Epithelial cell of esophagus (primary cell): ENCODE results near the gene ESYT3.
A peak's percentile ranks its signal among the peaks of the same experiment; 100 is the strongest.
"Not testable (repeated sequence)": the region's sequence is repeated elsewhere in the genome, so short reads cannot be mapped to it uniquely, and the experiment has no call there.

Experiments used
- DNase-seq: peaks from one replicate; pipeline ENCODE4 v3.0.0; 2010; ENCODE audit warnings: low read depth
- H3K4me3 ChIP-seq: 2 replicates; pipeline ENCODE4 v1.5.1; 2011; ENCODE audit warnings: mild to moderate bottlenecking, low read length, control low read depth
- TF ChIP-seq, protein P1 (sequence below): IDR thresholded peaks from 2 replicates; pipeline ENCODE4 v1.5.1; 2011; ENCODE audit warnings: low read depth, mild to moderate bottlenecking, low read length, control low read depth, inconsistent platforms; ENCODE audit not compliant: insufficient read depth; ENCODE audit errors: missing control alignments

ESYT3 gene

DNA sequence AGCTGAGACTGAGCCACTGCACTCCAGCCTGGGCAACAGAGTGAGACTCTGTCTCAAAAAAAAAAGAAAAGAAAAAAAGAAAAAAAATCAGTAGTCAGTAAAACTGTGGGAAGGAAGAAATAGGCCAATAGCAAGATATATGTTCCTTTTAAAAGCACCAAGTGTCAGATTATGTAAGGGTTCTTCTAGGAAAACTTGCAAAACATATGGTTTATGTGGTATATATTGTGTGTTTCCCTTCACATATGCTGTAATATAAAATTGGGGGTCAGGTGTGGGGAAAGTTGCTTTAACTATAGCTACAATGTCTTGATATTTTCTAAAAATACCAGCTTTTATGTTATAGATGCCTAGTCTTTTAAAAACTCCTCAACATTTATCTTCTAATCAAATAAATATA is 64.6 kb downstream of the ESYT3 start:
- DNase-seq = no peak
- TF ChIP-seq, protein P1, sequence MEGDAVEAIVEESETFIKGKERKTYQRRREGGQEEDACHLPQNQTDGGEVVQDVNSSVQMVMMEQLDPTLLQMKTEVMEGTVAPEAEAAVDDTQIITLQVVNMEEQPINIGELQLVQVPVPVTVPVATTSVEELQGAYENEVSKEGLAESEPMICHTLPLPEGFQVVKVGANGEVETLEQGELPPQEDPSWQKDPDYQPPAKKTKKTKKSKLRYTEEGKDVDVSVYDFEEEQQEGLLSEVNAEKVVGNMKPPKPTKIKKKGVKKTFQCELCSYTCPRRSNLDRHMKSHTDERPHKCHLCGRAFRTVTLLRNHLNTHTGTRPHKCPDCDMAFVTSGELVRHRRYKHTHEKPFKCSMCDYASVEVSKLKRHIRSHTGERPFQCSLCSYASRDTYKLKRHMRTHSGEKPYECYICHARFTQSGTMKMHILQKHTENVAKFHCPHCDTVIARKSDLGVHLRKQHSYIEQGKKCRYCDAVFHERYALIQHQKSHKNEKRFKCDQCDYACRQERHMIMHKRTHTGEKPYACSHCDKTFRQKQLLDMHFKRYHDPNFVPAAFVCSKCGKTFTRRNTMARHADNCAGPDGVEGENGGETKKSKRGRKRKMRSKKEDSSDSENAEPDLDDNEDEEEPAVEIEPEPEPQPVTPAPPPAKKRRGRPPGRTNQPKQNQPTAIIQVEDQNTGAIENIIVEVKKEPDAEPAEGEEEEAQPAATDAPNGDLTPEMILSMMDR = no peak
- H3K4me3 ChIP-seq = no peak overlapping the region

DNA sequence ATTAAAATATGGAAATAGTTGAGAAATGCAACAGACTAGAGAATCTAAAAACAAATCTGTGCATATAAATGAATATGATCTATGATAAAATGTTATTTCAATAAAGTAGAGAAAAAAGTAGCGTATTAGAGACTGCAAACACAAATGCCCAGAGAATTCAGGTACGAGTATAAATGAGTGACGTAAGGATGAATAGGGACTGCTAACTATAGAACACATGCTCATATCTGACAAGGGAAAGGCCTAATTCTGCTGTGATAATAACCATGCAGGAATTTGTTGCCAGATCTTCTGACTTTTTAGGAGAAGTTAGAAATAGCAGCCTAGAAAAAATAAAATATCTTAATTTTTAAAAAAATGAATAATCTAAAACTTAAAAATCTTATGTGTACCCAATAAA is 73.1 kb downstream of the ESYT3 start:
- TF ChIP-seq, protein P1 = no peak

DNA sequence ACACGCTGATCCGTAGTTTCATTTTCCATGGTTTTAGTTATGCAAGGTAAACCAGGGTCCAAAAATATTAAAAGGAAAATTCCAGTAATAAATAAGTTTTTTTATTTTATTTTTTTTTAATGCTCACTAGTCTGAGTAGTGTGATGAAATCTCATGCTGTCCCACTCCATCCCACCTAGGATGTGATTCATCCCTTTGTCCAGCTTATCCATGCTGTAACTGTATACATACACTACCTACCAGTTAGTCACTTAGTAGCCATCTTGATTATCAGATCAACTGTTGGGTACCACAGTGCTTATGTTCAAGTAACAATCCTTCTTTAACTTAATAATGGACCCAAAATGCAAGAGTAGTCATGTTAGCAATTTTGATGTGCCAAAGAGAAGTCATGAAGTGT is 75.2 kb downstream of the ESYT3 start:
- peak; percentile 33 for DNase-seq
- TF ChIP-seq, protein P1 = no peak

More for the DNA sequence above, 73.1 kb downstream of the ESYT3 start:
- H3K4me3 ChIP-seq = no peak overlapping the region
- DNase-seq = no peak

DNA sequence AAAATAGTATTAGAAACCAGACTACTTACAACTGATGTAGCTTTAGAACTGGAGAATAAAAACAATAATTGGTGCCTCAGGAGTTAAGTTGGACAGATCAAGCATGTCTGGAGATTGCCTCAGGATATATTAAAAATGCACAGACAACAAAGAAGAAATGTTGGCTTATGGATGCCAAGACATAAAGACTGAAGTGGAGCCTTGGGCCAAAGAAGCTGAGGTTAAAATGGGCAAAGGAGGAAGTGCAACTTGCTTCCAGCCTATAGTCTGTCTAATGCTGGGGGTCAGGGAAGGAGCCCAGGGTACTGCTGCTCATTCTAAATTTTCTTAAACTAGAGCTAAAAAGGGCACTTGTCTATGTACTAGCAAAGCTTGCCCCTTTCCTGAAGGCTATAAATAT is 77.5 kb downstream of the ESYT3 start:
- no peak overlapping the region for H3K4me3 ChIP-seq
- DNase-seq = no peak
- TF ChIP-seq, protein P1 = no peak

More for the DNA sequence above, 75.2 kb downstream of the ESYT3 start:
- H3K4me3 ChIP-seq = no peak overlapping the region

DNA sequence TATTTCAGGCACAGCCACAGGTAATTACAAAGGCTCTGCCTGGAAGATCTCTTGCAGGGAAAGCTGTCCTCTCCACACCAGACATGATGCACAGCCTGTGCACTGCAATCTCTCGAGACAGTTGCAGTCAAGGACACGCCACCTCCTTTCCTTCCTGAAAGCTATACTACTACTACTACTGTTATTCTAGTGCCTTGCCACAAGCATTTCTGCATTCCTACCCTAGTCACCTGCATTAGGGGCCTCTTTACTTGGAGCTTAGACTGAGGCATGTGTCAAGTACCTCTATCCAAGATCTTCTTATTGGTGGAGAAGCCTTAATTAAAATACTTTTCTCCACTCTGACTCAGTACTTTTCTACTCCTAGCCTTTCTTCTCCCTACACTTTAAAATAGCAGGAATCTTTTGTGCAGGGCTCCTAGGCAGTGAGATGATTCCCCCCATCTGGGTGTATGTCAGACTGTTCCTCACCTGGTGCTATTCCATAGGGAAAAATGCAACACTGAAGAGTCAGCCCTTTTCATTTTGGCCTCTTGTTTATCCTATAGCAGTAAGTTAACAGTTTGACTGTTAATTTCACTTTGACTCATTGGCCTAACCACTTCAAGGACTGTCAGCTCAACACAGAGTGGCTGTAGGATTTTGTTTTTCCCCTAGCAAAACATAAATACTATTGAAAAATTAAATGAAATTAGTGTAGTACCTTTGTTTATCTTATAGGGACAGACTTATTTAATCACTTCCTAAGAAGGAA is 78.9 kb downstream of the ESYT3 start:
- TF ChIP-seq, protein P1 = no peak
- H3K4me3 ChIP-seq = no peak overlapping the region
- DNase-seq = no peak

DNA sequence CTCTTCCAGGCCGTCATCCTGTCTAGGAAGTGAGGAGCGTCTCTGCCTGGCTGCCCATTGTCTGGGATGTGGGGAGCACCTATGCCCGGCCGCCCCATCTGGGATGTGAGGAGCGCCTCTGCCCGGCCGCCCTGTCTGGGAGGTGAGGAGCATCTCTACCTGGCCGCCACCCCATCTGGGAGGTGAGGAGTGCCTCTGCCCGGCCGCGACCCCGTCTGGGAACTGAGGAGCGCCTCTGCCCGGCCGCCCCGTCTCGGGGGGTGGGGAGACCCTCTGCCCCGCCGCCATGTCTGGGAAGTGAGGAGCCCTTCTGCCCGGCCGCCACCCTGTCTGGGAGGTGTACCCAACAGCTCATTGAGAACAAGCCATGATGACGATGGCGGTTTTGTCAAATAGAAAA is 87.0 kb downstream of the ESYT3 start:
- not testable (repeated sequence) for DNase-seq, H3K4me3 ChIP-seq
